Measurements from ENCODE around the gene PLLP. TPM values are rescaled to one million over a fixed set of nuclear protein-coding genes. Genes with fewer than 3 reads are reported as not detected.

PLLP gene
- total RNA-seq, 1 donor from 2014 or later = 0.02 TPM

DNA sequence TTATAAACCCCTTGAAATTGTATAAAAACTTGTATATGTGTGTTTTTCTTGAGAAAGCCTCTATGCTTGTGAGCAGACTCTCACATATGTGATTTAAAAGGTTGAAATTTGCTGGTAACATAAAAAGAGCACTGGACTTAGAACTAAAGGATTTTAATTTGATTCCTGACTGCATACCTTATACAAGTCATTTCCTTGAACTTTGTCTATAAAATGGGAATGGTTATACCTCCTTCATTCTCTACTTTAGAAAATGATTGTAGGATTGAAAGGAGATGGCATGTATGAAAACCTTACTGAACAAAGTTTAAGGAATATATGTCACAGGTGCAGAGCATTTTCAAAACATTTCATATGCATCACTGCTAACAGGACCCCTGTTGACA is 49.8 kb downstream of the PLLP start:
- Mint-ChIP-seq H3K27me3 (ENCODE audit: low read depth) (no peaks in the 10 kb centered on the region), H3K36me3 (ENCODE audit: low read depth) (peaks cover 38% of the 10 kb centered on the region), H3K4me3 (ENCODE audit: unreplicated experiment) (no peak overlapping the region), H3K4me1 (ENCODE audit: low read depth) (no peaks in the 10 kb centered on the region), H3K9me3 (ENCODE audit: low read depth) (no peaks in the 10 kb centered on the region), H3K27ac (ENCODE audit: unreplicated experiment) (no peak overlapping the region)
- DNase-seq (ENCODE audit: low spot score) = no peak
- TF ChIP-seq CTCF (IDR thresholded peaks at IDR 0.05) = no peak

GRCh38 chr16:57233944-57234706 is 50.3 kb downstream of the PLLP start:
- H3K4me1 Mint-ChIP-seq (ENCODE audit: low read depth) = no peaks in the 10 kb centered on the region
- peaks cover 35% of the 10 kb centered on the region for H3K36me3 Mint-ChIP-seq (ENCODE audit: low read depth)
- H3K9me3 Mint-ChIP-seq (ENCODE audit: low read depth) = no peaks in the 10 kb centered on the region
- no peak for DNase-seq (ENCODE audit: low spot score)
- TF ChIP-seq CTCF (IDR thresholded peaks at IDR 0.05) = no peak
- no peaks in the 10 kb centered on the region for H3K27me3 Mint-ChIP-seq (ENCODE audit: low read depth)
- no peak overlapping the region for H3K4me3 Mint-ChIP-seq (ENCODE audit: unreplicated experiment)
- no peak overlapping the region for H3K27ac Mint-ChIP-seq (ENCODE audit: unreplicated experiment)

GRCh38 chr16:57231821-57232350 is 52.6 kb downstream of the PLLP start:
- no peaks in the 10 kb centered on the region for H3K4me1 Mint-ChIP-seq (ENCODE audit: low read depth)
- H3K36me3 Mint-ChIP-seq (ENCODE audit: low read depth) = peaks cover 39% of the 10 kb centered on the region
- no peak overlapping the region for H3K4me3 Mint-ChIP-seq (ENCODE audit: unreplicated experiment)
- TF ChIP-seq CTCF (IDR thresholded peaks at IDR 0.05) = no peak
- H3K9me3 Mint-ChIP-seq (ENCODE audit: low read depth) = no peaks in the 10 kb centered on the region
- no peak overlapping the region for H3K27ac Mint-ChIP-seq (ENCODE audit: unreplicated experiment)
- DNase-seq (ENCODE audit: low spot score) = no peak
- no peaks in the 10 kb centered on the region for H3K27me3 Mint-ChIP-seq (ENCODE audit: low read depth)

DNA sequence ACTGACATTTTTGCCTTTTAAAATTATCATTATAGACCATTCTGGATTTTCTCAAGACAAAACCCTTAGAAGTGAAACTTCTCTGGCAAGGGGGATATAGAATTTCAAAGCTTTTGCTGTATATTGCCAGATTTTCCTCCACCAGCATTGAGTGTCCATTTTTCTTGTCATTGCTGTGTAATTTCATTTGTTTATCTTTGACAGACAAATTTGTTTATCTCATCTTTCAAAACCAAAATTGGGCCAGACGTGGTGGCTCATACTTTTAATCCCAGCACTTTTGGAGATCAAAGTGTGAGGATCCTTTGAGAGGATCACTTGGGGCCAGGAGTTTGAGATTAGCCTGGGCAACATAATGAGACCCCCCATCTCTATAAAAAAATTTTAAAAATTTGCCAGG is 55.4 kb downstream of the PLLP start:
- DNase-seq (ENCODE audit: low spot score) = no peak
- Mint-ChIP-seq H3K9me3 (ENCODE audit: low read depth) (no peaks in the 10 kb centered on the region), H3K27me3 (ENCODE audit: low read depth) (no peaks in the 10 kb centered on the region), H3K4me3 (ENCODE audit: unreplicated experiment) (no peak overlapping the region), H3K36me3 (ENCODE audit: low read depth) (peaks cover 34% of the 10 kb centered on the region), H3K4me1 (ENCODE audit: low read depth) (no peaks in the 10 kb centered on the region), H3K27ac (ENCODE audit: unreplicated experiment) (no peak overlapping the region)
- no peak for TF ChIP-seq CTCF (IDR thresholded peaks at IDR 0.05)

- Mint-ChIP-seq H3K4me1 (ENCODE audit: low read depth) (no peaks in the 10 kb centered on the region), H3K4me3 (ENCODE audit: unreplicated experiment) (no peak overlapping the region), H3K27me3 (ENCODE audit: low read depth) (no peaks in the 10 kb centered on the region), H3K27ac (ENCODE audit: unreplicated experiment) (no peak overlapping the region), H3K9me3 (ENCODE audit: low read depth) (no peaks in the 10 kb centered on the region), H3K36me3 (ENCODE audit: low read depth) (peaks cover 36% of the 10 kb centered on the region)
- TF ChIP-seq CTCF (IDR thresholded peaks at IDR 0.05) = no peak
- no peak for DNase-seq (ENCODE audit: low spot score)
These were observed 57.5 kb downstream of the PLLP start for GRCh38 chr16:57226701-57227621.
